GM19372 (cell line): Measurements from ENCODE around the gene SLC46A2.

Source experiments
- ATAC-seq: cut with Tn5 transposase; IDR thresholded peaks from one replicate; pipeline ENCODE4 v1.9.1; 2021; ENCODE audit warnings: mild to moderate bottlenecking, low read depth, moderate library complexity; ENCODE audit not compliant: unreplicated experiment

The SLC46A2 gene

GRCh38 chr9:112886351-112886750 is 4.3 kb downstream of the SLC46A2 start:
- no peak for ATAC-seq

GRCh38 chr9:112885324-112885723 is 5.4 kb downstream of the SLC46A2 start:
- no peak for ATAC-seq

GRCh38 chr9:112884721-112885120 is 6.0 kb downstream of the SLC46A2 start:
- ATAC-seq: no peak

GRCh38 chr9:112884101-112884500 is 6.6 kb downstream of the SLC46A2 start:
- no peak for ATAC-seq

- no peak for ATAC-seq
Observed at GRCh38 chr9:112881331-112881730, 9.3 kb downstream of the SLC46A2 start.

- no peak for ATAC-seq
Observed at GRCh38 chr9:112880650-112881049, 10.0 kb downstream of the SLC46A2 start.

GRCh38 chr9:112878752-112879151 is 11.9 kb downstream of the SLC46A2 start:
- ATAC-seq: no peak

GRCh38 chr9:112873773-112874405 is 16.8 kb downstream of the SLC46A2 start:
- ATAC-seq: no peak

GRCh38 chr9:112872019-112872418 is 18.7 kb downstream of the SLC46A2 start:
- no peak for ATAC-seq

- no peak for ATAC-seq
Observed at GRCh38 chr9:112870556-112870955, 20.1 kb downstream of the SLC46A2 start.

GRCh38 chr9:112869917-112870316 is 20.8 kb downstream of the SLC46A2 start:
- ATAC-seq: no peak

GRCh38 chr9:112869041-112869529 is 21.6 kb downstream of the SLC46A2 start:
- ATAC-seq: no peak

- ATAC-seq: no peak
Observed at GRCh38 chr9:112868461-112868860, 22.2 kb downstream of the SLC46A2 start.

- no peak for ATAC-seq
Observed at GRCh38 chr9:112867275-112867991, 23.2 kb downstream of the SLC46A2 start.

GRCh38 chr9:112866662-112867274 is 23.9 kb downstream of the SLC46A2 start:
- no peak for ATAC-seq

GRCh38 chr9:112864982-112865381 is 25.7 kb downstream of the SLC46A2 start:
- no peak for ATAC-seq

GRCh38 chr9:112864403-112864802 is 26.3 kb downstream of the SLC46A2 start:
- no peak for ATAC-seq

- no peak for ATAC-seq
Observed at GRCh38 chr9:112863746-112864145, 26.9 kb downstream of the SLC46A2 start.

- no peak for ATAC-seq
Observed at GRCh38 chr9:112863214-112863613, 27.5 kb downstream of the SLC46A2 start.

- ATAC-seq: no peak
Observed at GRCh38 chr9:112861638-112862555, 28.8 kb downstream of the SLC46A2 start.

GRCh38 chr9:112861155-112861554 is 29.5 kb downstream of the SLC46A2 start:
- ATAC-seq: no peak
